Muscle of leg (tissue), 11 donors: ENCODE results near the gene SLC25A41. TPM values are rescaled to one million over a fixed set of nuclear protein-coding genes. Genes with fewer than 3 reads are reported as not detected.

ENCODE experiments used
- DNase-seq: peaks from one replicate; pipeline ENCODE4 v3.0.0; 2013
- H3K27ac ChIP-seq: one replicate; pipeline ENCODE4 v1.5.1; 2013; ENCODE audit warnings: mild to moderate bottlenecking, low read length, control low read depth
- H3K27me3 ChIP-seq: one replicate; pipeline ENCODE4 v1.6.1; 2013; ENCODE audit warnings: low read length; ENCODE audit not compliant: control insufficient read depth, insufficient read depth
- H3K36me3 ChIP-seq: one replicate; pipeline ENCODE4 v1.6.1; 2013; ENCODE audit warnings: low read length; ENCODE audit not compliant: control insufficient read depth, insufficient read depth
- H3K4me1 ChIP-seq: one replicate; pipeline ENCODE4 v1.6.1; 2013; ENCODE audit warnings: low read length; ENCODE audit not compliant: control insufficient read depth, insufficient read depth
- H3K4me3 ChIP-seq: one replicate; pipeline ENCODE4 v1.5.1; 2013; ENCODE audit warnings: low read length, control low read depth
- H3K9me3 ChIP-seq: replicated peaks from 2 replicates; pipeline ENCODE4 v1.6.1; 2013; ENCODE audit warnings: low read depth, low read length; ENCODE audit not compliant: control insufficient read depth
- WGBS: methylation state at CpG from one replicate; pipeline ENCODE4 v1.1.5; 2013; ENCODE audit warnings: missing lambda C conversion rate; ENCODE audit not compliant: insufficient coverage; 5-methylcytosine and 5-hydroxymethylcytosine counted together
- polyA plus RNA-seq, 8 donors: library from polyadenylated mRNA; unstranded; fragments of 120-200 nt; gene quantifications; one replicate each; pipeline versions ENCODE4 v1.2.1 to v1.2.3, GENCODE V29; 2013; ENCODE audit warnings: inconsistent platforms in 1 of 8, low replicate concordance in 1 of 8; ENCODE audit not compliant: insufficient read length in 8 of 8, insufficient read depth in 1 of 8
- total RNA-seq: library from RNA; stranded (reverse); fragments of 120-200 nt; gene quantifications from one replicate; pipeline ENCODE4 v1.2.4, GENCODE V29; 2013

Gene SLC25A41
- total and polyA plus RNA-seq, 9 donors = 0.19 to 0.71 (median 0.48) TPM

DNA sequence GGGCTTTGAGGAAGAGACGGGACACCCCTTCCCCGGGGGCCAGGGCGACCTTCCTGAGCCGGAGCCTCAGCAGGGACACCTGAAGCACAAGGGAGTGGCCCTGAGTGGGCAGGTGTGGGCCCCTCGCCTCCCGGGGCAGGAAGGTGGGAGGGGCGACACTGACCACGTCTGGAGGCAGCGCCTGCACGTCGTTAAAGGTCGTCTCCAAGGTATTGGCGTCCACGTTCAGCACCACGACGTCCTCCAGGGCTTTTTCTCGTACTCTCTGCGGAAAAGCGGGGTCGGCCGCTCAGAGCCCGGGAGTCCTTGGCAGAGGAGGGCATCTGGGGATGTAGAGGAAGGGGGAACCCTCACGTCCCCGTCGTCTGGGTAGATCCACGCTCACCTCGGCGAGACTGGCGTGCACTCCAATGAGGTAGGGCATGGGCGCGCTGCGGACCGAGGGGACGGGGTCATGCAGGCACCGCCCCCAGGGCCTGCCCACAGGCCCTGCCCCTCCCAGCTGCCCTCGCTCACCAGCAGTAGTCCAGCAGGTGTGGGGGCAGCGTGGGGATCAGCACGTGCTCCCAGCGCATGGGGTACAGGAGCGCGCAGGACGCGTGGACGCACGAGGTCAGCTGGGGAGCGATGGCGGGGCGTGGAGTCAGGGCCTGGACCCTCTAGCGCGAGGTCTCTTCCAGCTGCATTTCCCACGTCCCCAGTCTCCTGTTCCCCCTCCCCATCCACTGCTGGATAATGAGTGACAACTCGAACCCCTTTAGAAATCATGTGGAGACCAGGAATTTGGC, 42.0 kb upstream of the SLC25A41 start:
- Histone ChIP-seq H3K27ac (no peak overlapping the region), H3K9me3 (no peaks in the 10 kb centered on the region), H3K4me3 (no peak overlapping the region), H3K36me3 (no peaks in the 10 kb centered on the region), H3K27me3 (peaks cover 40% of the 10 kb centered on the region), H3K4me1 (peaks cover 17% of the 10 kb centered on the region)
- WGBS = 7% methylated on average over 37 of the region's 52 CpGs
- no peak for DNase-seq

DNA sequence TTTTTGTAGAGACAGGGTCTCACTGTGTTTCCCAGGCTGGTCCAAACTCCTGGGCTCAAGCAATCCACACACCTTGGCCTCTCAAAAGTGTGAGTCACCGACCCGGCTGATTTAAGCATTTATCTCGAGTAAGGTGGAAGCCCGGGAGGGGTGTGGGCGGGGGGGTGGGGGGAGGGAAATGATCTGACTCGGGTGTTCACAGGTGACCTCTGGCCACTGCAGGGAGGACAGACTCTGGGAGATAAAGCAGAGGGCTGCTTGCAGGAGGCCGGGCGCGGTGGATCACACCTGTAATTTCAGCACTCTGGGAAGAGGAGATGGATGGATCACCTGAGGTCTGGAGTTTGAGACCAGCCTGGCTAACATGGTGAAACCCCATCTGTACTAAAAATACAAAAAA, 40.1 kb upstream of the SLC25A41 start:
- H3K27ac ChIP-seq = no peak overlapping the region
- DNase-seq = no peak
- no CpG with 5 or more reads among the region's 9 CpGs for WGBS
- no peak overlapping the region for H3K4me3 ChIP-seq
- H3K36me3 ChIP-seq = no peaks in the 10 kb centered on the region
- no peaks in the 10 kb centered on the region for H3K9me3 ChIP-seq
- H3K4me1 ChIP-seq = peaks cover 17% of the 10 kb centered on the region
- H3K27me3 ChIP-seq = peaks cover 30% of the 10 kb centered on the region

DNA sequence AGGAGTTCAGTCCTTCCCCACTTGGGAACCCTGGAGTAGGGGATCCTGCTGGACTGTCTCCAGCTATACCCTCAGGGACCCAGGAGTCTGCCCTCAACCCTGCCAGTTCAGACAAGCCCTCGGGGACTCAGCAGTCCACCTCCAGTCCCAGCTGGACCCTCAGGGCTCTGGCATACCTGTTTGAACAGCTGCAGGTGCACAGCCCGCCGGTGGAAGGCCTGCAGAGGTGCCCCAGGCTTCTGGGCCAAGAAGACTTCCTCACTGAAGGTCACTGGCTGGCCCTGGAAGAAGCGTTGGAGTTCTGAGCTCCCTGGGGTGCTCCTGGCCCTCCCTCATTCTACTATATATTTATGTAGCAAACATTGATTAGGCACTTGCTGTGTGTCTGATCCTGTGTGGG, 39.1 kb upstream of the SLC25A41 start:
- no peak for DNase-seq
- Histone ChIP-seq H3K27ac (no peak overlapping the region), H3K4me1 (peaks cover 17% of the 10 kb centered on the region), H3K4me3 (no peak overlapping the region), H3K27me3 (peaks cover 35% of the 10 kb centered on the region), H3K36me3 (no peaks in the 10 kb centered on the region), H3K9me3 (no peaks in the 10 kb centered on the region)
- WGBS = 78% methylated on average over 3 of the region's 4 CpGs

DNA sequence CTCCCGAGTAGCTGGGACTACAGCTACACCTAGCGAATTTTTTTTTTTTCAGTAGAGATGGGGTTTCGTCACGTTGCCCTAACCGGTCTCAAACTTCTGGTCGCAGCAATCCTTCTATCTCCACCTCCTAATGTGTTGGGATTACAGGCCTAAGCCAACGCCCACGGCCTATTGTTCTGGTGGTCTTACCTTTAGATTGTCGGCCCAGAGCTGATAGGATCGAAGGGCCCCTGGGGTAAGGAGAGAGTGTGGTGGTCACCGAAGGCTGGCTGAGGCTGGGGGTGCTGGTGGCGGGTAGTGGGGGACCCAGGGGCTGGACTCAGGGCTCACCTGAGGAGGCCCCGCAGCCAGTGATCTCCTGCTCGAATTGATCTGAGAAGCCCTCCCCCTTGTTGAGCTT, 37.5 kb upstream of the SLC25A41 start:
- WGBS = 84% methylated on average over 6 of the region's 14 CpGs
- DNase-seq = no peak
- peaks cover 33% of the 10 kb centered on the region for H3K27me3 ChIP-seq
- H3K36me3 ChIP-seq = no peaks in the 10 kb centered on the region
- no peaks in the 10 kb centered on the region for H3K9me3 ChIP-seq
- H3K27ac ChIP-seq = no peak overlapping the region
- peaks cover 7% of the 10 kb centered on the region for H3K4me1 ChIP-seq
- no peak overlapping the region for H3K4me3 ChIP-seq

DNA sequence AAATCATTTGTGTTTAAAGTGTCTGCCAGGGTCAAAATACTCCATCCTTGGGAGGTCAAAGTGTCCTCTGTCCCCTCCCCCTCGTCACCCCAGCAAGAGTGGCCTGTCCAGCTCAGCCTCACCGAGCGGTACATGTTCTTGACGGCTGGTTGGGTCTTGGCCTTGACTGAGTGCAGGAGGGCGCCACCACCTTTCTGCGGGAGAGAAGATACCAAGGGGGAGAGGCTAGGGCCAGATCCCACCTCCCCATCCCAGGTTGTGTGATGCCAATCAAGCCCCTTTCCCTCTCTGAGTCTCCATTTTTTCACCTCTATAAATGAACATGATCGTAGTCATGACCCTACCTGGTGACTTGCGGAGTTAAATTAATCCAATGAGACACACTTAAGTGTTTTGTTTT, 36.6 kb upstream of the SLC25A41 start:
- no CpG with 5 or more reads among the region's 8 CpGs for whole genome bisulfite sequencing
- DNase-seq = no peak
- Histone ChIP-seq H3K27me3 (peaks cover 30% of the 10 kb centered on the region), H3K9me3 (no peaks in the 10 kb centered on the region), H3K4me1 (no peaks in the 10 kb centered on the region), H3K36me3 (no peaks in the 10 kb centered on the region), H3K4me3 (no peak overlapping the region), H3K27ac (no peak overlapping the region)

DNA sequence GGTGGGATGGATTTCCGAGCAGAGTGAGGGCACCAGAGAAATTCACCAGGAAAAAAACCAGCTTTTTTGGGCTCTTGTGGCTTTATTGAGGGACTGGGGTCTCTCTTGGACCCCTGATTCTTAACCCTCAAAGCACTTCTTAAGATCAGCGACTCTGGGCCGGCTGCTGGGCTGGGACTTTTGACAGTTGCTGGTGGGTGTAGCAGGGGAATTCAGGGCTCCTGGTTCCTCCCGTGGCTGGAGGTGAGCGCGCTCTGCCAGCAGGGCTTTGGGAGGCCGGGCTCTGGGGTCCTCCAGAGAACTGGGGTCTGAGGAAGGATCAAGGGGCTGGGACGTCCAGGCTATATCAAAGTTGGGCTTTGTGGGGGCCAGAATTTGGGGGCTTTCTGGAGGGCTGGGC, 33.8 kb upstream of the SLC25A41 start:
- H3K36me3 ChIP-seq = no peaks in the 10 kb centered on the region
- no peak for DNase-seq
- 46% methylated on average over 3 of the region's 8 CpGs for WGBS
- H3K27me3 ChIP-seq = peaks cover 50% of the 10 kb centered on the region
- H3K4me3 ChIP-seq = no peak overlapping the region
- H3K9me3 ChIP-seq = no peaks in the 10 kb centered on the region
- H3K27ac ChIP-seq = no peak overlapping the region
- H3K4me1 ChIP-seq = peaks cover 4% of the 10 kb centered on the region

DNA sequence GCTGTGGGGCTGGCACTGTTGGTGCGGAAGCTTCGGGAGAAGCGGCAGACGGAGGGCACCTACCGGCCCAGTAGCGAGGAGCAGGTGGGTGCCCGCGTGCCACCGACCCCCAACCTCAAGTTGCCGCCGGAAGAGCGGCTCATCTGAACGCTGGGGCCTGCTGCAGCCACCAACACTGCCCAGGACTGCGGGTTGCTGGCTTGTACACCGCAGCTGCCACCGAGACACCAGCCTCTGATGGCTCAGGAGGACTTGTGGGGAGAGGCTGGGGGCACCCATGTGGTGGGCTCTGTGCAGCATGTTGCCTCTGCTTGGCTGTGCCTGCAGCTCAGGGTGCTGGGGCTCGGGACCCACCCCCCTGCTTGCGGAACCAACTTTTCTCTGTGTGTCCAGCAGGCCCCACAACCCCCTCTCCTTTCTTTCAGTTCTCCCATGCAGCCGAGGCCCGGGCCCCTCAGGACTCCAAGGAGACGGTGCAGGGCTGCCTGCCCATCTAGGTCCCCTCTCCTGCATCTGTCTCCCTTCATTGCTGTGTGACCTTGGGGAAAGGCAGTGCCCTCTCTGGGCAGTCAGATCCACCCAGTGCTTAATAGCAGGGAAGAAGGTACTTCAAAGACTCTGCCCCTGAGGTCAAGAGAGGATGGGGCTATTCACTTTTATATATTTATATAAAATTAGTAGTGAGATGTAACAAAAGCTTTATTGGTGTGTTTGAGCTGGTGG, 33.1 kb upstream of the SLC25A41 start:
- Histone ChIP-seq H3K4me1 (peaks cover 4% of the 10 kb centered on the region), H3K27ac (no peak overlapping the region), H3K27me3 (peaks cover 50% of the 10 kb centered on the region), H3K36me3 (no peaks in the 10 kb centered on the region), H3K9me3 (no peaks in the 10 kb centered on the region), H3K4me3 (no peak overlapping the region)
- 95% methylated on average over 16 of the region's 21 CpGs for WGBS
- no peak for DNase-seq

DNA sequence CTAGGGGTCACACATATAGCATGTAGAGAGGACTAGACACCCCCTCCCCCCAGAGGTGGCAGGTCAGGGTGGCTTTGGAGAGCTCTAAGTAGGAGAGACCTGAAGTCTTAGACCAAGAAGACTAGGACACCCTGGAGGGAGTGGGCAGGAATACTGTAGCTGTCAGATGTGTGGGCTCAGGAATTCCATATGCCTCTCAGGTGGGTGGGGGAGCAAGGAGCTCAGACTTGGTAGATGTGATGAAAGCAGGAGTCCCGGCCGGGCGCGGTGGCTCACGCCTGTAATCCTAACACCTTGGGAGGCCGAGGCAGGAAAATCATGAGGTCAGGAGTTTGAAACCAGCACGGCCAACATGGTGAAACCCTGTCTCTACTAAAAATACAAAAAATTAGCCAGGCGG, 32.1 kb upstream of the SLC25A41 start:
- WGBS = 100% methylated on average over 1 of the region's 8 CpGs
- H3K4me3 ChIP-seq = no peak overlapping the region
- no peak overlapping the region for H3K27ac ChIP-seq
- no peaks in the 10 kb centered on the region for H3K36me3 ChIP-seq
- peaks cover 6% of the 10 kb centered on the region for H3K4me1 ChIP-seq
- H3K27me3 ChIP-seq = peaks cover 50% of the 10 kb centered on the region
- DNase-seq = no peak
- H3K9me3 ChIP-seq = no peaks in the 10 kb centered on the region

DNA sequence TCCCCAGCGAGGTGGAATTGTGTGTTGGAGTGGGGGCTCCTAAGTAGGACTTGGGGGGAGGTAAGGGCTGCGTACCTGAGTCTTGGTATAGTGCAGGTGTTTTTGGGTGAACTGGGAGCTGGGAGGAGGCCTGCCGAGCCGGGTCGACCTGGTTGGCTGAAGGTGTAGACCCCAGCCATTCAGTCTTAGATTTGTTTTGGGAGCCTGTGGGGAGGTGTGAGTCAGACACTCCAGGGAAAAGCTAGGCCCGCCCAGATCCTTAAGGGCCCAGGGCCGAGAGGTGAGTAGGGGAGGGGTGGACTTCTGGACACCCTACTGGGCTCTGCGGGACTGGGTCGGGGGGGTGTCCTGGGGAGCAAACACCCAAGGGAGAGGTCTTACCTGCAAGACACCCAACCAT, 31.4 kb upstream of the SLC25A41 start:
- DNase-seq = no peak
- peaks cover 9% of the 10 kb centered on the region for H3K4me1 ChIP-seq
- H3K4me3 ChIP-seq = no peak overlapping the region
- H3K27me3 ChIP-seq = peaks cover 50% of the 10 kb centered on the region
- H3K36me3 ChIP-seq = no peaks in the 10 kb centered on the region
- H3K9me3 ChIP-seq = no peaks in the 10 kb centered on the region
- no peak overlapping the region for H3K27ac ChIP-seq
- 28% methylated on average over 6 of the region's 9 CpGs for WGBS

DNA sequence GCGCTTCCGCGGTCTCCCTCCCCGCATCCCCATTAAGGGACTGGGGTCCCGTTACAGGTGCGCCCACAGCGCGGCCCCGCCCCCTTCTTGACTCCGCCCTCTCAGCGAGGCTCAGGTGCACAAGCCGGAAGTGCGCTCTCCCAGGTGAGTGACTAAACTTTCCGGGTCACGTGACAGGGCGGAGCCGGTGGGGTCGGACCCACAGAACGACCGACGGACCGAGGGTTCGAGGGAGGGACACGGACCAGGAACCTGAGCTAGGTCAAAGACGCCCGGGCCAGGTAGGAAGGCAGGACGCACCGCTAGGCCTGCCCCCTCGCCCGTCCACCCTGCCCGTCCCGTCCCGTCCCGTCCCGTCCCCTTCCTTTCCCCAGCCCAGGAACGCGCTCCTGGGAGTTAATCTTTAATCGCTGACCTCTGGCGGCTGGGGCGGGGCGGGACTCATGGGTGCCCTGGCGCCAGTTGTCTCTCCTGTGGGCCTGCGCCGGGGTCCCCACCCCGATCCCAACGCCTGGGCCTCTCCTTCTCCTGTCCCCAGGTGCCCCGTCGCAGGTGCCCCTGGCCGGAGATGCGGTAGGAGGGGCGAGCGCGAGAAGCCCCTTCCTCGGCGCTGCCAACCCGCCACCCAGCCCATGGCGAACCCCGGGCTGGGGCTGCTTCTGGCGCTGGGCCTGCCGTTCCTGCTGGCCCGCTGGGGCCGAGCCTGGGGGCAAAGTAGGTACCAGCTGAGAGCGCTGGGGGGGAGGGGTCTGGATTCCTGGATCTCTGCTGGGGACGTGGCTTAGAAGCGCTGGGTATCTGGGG, 30.7 kb upstream of the SLC25A41 start, which contains the start of gene CRB3:
CRB3 (plus strand) TSS at position 202 of the 804 bp plus-strand sequence; CDS start at position 633, 431 bp downstream.
- DNase-seq = no peak
- H3K27me3 ChIP-seq = peaks cover 50% of the 10 kb centered on the region
- WGBS = under 1% methylated on average over 62 of the region's 65 CpGs

More for the DNA sequence above, 30.7 kb upstream of the SLC25A41 start, which contains the start of gene CRB3:
- no peak within 1 kb of the TSS for H3K4me3 ChIP-seq
- no peaks in the 10 kb centered on the region for H3K36me3 ChIP-seq
- no peak within 1 kb of the TSS for H3K27ac ChIP-seq
- H3K9me3 ChIP-seq = no peaks in the 10 kb centered on the region
- H3K4me1 ChIP-seq = peaks cover 9% of the 10 kb centered on the region
